ENCODE data around the gene SPATS2L. TPM values are rescaled to one million over a fixed set of nuclear protein-coding genes. Genes with fewer than 3 reads are reported as not detected.

SPATS2L gene
- total and polyA plus RNA-seq, 2 experiments from 2014 or later, result 118 to 154 TPM

DNA sequence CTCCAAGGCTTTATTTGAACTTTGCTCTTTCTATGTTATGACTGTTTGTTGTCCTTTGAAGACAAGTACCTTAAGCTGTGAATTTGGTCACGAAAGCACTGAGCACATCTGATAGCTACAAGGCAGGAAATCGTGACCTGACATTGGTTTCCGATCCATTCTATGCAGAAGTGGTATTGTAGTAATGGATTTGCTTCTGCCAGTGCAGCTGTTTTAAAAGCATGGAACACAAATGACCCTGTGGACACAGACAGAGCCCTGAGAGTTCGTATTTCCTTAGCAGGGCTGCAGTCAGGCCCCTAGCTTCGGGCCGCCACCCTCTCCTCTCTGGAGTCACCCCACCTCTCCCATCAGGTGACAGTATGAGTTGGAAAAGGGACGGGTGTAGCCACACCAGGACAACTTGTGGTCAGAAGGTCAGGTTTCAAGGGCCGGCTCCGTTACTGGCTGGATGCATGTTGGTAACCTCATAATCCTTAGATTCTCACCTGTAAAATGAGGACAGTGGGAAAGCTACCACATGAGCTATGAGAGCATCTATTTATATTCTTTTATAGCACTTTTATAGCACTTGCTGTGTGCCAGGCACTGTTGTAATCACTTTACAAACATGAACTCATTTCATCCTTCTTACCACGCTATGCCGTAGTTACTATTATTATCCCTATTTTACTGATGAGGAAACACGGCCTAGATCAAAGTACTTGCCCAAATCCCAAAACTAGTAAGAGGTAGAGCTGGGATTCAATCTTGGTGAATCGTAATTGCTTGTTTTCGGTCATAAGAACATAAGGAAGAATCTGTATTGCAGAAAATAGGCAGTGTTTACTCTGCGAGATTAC lies 70.2 kb downstream of the SPATS2L start (continued):
- TF ChIP-seq, protein P1, sequence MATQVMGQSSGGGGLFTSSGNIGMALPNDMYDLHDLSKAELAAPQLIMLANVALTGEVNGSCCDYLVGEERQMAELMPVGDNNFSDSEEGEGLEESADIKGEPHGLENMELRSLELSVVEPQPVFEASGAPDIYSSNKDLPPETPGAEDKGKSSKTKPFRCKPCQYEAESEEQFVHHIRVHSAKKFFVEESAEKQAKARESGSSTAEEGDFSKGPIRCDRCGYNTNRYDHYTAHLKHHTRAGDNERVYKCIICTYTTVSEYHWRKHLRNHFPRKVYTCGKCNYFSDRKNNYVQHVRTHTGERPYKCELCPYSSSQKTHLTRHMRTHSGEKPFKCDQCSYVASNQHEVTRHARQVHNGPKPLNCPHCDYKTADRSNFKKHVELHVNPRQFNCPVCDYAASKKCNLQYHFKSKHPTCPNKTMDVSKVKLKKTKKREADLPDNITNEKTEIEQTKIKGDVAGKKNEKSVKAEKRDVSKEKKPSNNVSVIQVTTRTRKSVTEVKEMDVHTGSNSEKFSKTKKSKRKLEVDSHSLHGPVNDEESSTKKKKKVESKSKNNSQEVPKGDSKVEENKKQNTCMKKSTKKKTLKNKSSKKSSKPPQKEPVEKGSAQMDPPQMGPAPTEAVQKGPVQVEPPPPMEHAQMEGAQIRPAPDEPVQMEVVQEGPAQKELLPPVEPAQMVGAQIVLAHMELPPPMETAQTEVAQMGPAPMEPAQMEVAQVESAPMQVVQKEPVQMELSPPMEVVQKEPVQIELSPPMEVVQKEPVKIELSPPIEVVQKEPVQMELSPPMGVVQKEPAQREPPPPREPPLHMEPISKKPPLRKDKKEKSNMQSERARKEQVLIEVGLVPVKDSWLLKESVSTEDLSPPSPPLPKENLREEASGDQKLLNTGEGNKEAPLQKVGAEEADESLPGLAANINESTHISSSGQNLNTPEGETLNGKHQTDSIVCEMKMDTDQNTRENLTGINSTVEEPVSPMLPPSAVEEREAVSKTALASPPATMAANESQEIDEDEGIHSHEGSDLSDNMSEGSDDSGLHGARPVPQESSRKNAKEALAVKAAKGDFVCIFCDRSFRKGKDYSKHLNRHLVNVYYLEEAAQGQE (IDR thresholded peaks at IDR 0.05; ENCODE audit: unreplicated experiment), result no peak

DNA sequence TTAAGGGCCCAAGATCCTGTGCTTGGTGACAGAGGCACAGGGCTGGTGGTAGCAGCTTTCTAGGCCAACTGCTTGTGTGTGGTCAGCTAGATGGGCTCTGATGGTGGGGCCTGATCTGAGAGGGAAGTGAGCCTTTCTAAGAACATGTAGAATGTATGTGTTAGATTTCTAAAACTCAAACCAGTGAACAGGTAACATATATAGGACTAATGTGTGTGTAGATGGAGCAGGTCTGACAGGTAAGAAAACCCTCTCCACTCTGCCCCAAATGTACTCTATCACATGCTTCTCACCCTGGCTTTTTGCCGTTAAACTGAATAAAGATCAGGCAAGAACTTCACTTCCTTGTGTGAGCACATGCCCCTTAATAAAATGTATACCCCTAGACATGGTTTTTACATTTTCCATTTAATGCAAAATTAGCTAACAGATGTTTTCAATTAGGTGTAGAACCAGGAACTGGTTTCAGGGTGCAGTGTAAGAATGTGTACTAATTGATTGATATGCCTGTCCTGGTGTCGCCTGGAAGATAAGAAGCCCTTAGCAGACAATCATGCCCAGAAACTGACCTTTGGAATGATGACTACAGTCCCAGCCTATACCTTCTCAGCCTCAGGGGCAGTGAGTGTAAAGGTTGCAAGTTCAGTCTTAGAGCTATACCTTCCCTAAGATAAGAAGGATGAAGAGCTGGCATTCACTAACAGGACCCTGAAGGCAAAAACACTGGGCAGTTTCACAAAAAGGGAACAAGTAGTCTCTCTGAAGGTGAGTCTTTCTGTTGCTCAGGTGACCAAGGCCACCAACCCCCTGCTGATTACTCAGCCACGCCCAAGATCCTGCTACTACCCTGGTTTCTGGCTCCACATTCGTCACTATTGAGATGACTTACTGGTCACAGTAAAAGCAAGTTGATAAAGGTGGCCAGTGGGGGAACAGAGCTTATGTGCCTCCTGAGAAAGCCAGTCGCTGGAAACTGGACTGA lies 71.2 kb downstream of the SPATS2L start:
- Histone ChIP-seq H3K36me3 (ENCODE audit: insufficient read depth) (no peaks in the 10 kb centered on the region; the same call in 1 of the 2 replicates), H2AFZ (no peak overlapping the region), H3K4me3 (no peak overlapping the region), H3K4me2 (peak overlapping the region; percentile 70), H3K27ac (ENCODE audit: low read depth) (peak overlapping the region; percentile 61; the same call in 1 of the 2 replicates), H3F3A (replicated peaks; ENCODE audit: low read depth) (no peaks in the 10 kb centered on the region; the same call in 1 of the 2 replicates), H3K9me2 (ENCODE audit: insufficient read depth) (no peaks in the 10 kb centered on the region), H4K20me1 (replicated peaks; ENCODE audit: insufficient read depth) (no peaks in the 10 kb centered on the region), H3K79me2 (replicated peaks; ENCODE audit: insufficient read depth) (peaks cover 98% of the 10 kb centered on the region), H3K27me3 (ENCODE audit: insufficient read depth) (no peaks in the 10 kb centered on the region), H3K4me1 (ENCODE audit: insufficient read depth) (peaks cover 68% of the 10 kb centered on the region)
- peak overlapping the region; percentile 18; the same call in 1 of the 3 replicates for H3K4me3 Mint-ChIP-seq
- H3K36me3 Mint-ChIP-seq (ENCODE audit: low read depth), result no peaks in the 10 kb centered on the region
- H3K9me3 Mint-ChIP-seq, result no peaks in the 10 kb centered on the region
- no peaks in the 10 kb centered on the region for H3K27me3 Mint-ChIP-seq (ENCODE audit: insufficient read depth, low read depth, poor library complexity)
- peaks cover 82% of the 10 kb centered on the region for H3K4me1 Mint-ChIP-seq
- H3K27ac Mint-ChIP-seq, result peak overlapping the region; percentile 76; the same call in 1 of the 2 replicates
- ATAC-seq (no peak), DNase-seq (ENCODE audit: low spot score) (no peak)
- TF ChIP-seq EZH2phosphoT487 (IDR thresholded peaks at IDR 0.05; ENCODE audit: unreplicated experiment) (no peak), STAT1 (IDR thresholded peaks at IDR 0.05; ENCODE audit: unreplicated experiment) (no peak), ZNF331 (CRISPR knock-in tag; IDR thresholded peaks at IDR 0.05; ENCODE audit: low read depth) (no peak), NANOG (IDR thresholded peaks at IDR 0.05; ENCODE audit: borderline replicate concordance) (no peak), ZNF114 (CRISPR knock-in tag; IDR thresholded peaks at IDR 0.05) (no peak), CREB1 (CRISPR knock-in tag; IDR thresholded peaks at IDR 0.05; ENCODE audit: low read depth) (no peak), EZH2 (IDR thresholded peaks at IDR 0.05; ENCODE audit: low read depth, unreplicated experiment) (no peak), JUNB (IDR thresholded peaks at IDR 0.05; ENCODE audit: unreplicated experiment) (no peak), POLR2AphosphoS5 (IDR thresholded peaks at IDR 0.05; ENCODE audit: low read depth) (no peak)
- TF ChIP-seq, protein P2, sequence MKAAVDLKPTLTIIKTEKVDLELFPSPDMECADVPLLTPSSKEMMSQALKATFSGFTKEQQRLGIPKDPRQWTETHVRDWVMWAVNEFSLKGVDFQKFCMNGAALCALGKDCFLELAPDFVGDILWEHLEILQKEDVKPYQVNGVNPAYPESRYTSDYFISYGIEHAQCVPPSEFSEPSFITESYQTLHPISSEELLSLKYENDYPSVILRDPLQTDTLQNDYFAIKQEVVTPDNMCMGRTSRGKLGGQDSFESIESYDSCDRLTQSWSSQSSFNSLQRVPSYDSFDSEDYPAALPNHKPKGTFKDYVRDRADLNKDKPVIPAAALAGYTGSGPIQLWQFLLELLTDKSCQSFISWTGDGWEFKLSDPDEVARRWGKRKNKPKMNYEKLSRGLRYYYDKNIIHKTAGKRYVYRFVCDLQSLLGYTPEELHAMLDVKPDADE (IDR thresholded peaks at IDR 0.05), result no peak
- TF ChIP-seq, protein P1 (IDR thresholded peaks at IDR 0.05; ENCODE audit: unreplicated experiment), result no peak

Data from GM23338 (cell line).